ENCODE data around the gene ASB6. TPM values are rescaled to one million over a fixed set of nuclear protein-coding genes. Genes with fewer than 3 reads are reported as not detected.

The ASB6 gene
- total RNA-seq, 1 experiment from 2014 or later: 17.4 TPM

DNA sequence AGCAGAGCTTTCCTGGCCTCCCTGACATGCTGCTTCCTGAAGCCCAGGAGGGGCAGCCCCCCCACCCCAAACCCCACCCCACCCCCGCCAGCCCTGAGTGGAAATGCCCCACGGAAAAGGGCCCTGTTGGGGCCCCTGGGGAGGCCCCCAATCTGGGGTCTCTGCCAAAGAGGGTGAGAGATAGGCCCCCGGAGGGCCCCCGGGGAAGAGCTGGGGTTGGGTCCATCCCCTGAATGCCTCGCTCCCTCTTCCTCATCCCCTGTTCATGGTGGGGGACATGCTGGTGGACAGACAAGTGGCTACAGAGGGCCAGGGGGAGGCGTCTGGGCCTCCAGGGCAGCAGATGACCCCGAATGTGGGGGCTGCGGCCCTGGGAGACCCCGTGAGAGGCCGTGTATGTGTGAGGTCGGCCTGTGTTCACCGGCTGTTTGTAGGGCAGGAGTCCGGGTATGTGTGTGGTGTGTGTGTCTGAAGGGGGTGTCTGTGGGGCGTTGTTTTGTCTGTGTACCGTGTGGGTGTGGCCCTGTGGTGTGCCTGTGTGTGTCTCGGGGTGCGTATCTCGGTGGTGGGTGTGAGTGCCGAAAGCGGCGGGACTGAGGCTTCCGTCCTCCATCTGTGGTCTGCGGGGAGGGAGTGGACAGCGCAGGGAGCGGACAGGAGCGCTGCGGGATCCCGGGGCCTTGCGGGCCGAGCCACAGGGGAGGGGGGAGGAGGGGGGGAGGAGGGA, 32.3 kb downstream of the ASB6 start:
- DNase-seq: peak in 1 of 2 experiments; percentile 46
- Histone ChIP-seq H3K4me3 (ENCODE audit: low read depth, low read length) (peak overlapping the region; percentile 67), H3K36me3 (ENCODE audit: control insufficient read depth, insufficient read depth, low read length) (no peaks in the 10 kb centered on the region), H3K27me3 (replicated peaks; ENCODE audit: control insufficient read depth, insufficient read depth, low read length) (no peaks in the 10 kb centered on the region), H3K4me1 (peaks cover 19% of the 10 kb centered on the region; the same call in 1 of the 2 replicates), H3K9me3 (no peaks in the 10 kb centered on the region)
- ChIA-PET POLR2A (interaction anchor here (0.6 to 1.3 kb wide), 2 partner anchors 227 to 432 kb away, joined by 3 read pairs; partner anchors contain the start of gene IER5L), CTCF (interaction anchor here (0.6 to 1.0 kb wide), 3 partner anchors 62 to 469 kb away, joined by 3 to 5 read pairs (median 4); no protein-coding TSS in a partner anchor)
- H3K36me3 Mint-ChIP-seq (ENCODE audit: insufficient read depth, unreplicated experiment): peaks cover 5% of the 10 kb centered on the region
- no peaks in the 10 kb centered on the region for H3K9me3 Mint-ChIP-seq (ENCODE audit: unreplicated experiment)
- TF ChIP-seq, protein P1, sequence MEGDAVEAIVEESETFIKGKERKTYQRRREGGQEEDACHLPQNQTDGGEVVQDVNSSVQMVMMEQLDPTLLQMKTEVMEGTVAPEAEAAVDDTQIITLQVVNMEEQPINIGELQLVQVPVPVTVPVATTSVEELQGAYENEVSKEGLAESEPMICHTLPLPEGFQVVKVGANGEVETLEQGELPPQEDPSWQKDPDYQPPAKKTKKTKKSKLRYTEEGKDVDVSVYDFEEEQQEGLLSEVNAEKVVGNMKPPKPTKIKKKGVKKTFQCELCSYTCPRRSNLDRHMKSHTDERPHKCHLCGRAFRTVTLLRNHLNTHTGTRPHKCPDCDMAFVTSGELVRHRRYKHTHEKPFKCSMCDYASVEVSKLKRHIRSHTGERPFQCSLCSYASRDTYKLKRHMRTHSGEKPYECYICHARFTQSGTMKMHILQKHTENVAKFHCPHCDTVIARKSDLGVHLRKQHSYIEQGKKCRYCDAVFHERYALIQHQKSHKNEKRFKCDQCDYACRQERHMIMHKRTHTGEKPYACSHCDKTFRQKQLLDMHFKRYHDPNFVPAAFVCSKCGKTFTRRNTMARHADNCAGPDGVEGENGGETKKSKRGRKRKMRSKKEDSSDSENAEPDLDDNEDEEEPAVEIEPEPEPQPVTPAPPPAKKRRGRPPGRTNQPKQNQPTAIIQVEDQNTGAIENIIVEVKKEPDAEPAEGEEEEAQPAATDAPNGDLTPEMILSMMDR (IDR thresholded peaks at IDR 0.05; ENCODE audit: insufficient read depth in 1 of 2, low read depth in 1 of 2, low read length in 1 of 2, severe bottlenecking in 1 of 2, unreplicated experiment in 1 of 2): no peak
- no peaks in the 10 kb centered on the region for H3K27me3 Mint-ChIP-seq (ENCODE audit: insufficient read depth, unreplicated experiment)
- H3K27ac Mint-ChIP-seq (ENCODE audit: unreplicated experiment): peak overlapping the region; percentile 59
- intact Hi-C loops (cut with micrococcal nuclease; ENCODE audit: unreplicated experiment): loop anchor here (2.0 to 10.0 kb wide), 3 partner anchors 277 to 471 kb away; partner anchors contain the start of gene IER5L
- peaks cover 9% of the 10 kb centered on the region for H3K4me1 Mint-ChIP-seq (ENCODE audit: low read depth, unreplicated experiment)
- no TSS peak for BruUV-seq (replicated peaks)
- H3K4me3 Mint-ChIP-seq (ENCODE audit: unreplicated experiment): peak overlapping the region; percentile 78

DNA sequence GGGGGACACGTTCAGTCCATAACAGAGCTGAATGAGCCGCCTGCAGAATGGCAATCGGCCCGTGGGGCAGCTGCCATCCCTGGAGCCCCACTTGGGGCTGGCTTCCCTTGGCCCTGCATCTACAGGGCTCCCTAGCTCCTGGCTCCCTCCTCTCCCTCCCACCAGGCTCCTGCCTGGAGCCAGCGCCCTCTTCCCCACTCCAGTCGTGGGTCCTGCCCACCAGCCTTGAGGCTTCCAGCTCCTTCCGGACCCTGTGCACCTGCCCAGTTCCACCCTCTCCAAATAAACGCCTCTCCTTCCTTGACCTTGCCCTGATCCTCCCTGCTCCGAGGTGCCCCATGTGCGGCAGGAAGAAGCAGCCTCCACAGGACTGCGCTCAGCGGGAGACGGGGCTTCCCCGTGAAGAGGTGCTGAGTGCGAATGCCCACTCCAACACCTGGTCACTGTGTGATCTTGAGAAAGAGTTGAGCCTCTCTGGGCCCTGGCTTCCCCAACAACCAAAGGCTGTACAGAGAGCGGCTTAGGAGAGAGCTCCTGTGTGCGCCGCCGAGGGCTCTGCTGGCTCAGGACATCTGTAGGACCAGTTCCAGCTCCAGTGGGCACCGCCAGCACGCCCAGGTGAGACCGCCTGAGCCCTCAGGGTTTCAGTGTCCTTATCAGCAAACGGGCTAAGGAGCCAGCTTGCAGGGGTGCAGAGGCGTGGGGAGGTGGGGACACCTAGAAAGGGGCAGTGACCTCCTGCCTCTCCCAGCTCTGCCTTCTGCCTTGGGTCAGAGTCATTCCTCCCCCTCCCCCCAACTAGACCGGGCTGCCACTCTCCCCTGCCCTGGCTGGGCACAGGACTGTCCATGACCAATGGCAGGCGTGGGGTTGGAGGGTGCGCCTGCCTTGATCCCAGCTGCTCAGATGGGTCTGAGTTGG, 33.1 kb downstream of the ASB6 start:
- no TSS peak for BruUV-seq (replicated peaks)
- POLR2A ChIA-PET: interaction anchor here (0.6 to 1.3 kb wide), 2 partner anchors 226 to 431 kb away, joined by 3 read pairs; partner anchors contain the start of gene IER5L
- no peaks in the 10 kb centered on the region for H3K27me3 Mint-ChIP-seq (ENCODE audit: insufficient read depth, unreplicated experiment)
- H3K36me3 Mint-ChIP-seq (ENCODE audit: insufficient read depth, unreplicated experiment): peaks cover 5% of the 10 kb centered on the region
- DNase-seq: peak in 1 of 2 experiments; percentile 38
- Histone ChIP-seq H3K36me3 (ENCODE audit: control insufficient read depth, insufficient read depth, low read length) (no peaks in the 10 kb centered on the region), H3K4me3 (ENCODE audit: low read depth, low read length) (no peak overlapping the region), H3K4me1 (peaks cover 19% of the 10 kb centered on the region), H3K27me3 (replicated peaks; ENCODE audit: control insufficient read depth, insufficient read depth, low read length) (no peaks in the 10 kb centered on the region), H3K9me3 (no peaks in the 10 kb centered on the region)
- H3K9me3 Mint-ChIP-seq (ENCODE audit: unreplicated experiment): no peaks in the 10 kb centered on the region
- intact Hi-C loops (cut with micrococcal nuclease; ENCODE audit: unreplicated experiment): loop anchor here (5.0 kb wide), 1 partner anchor 277 kb away; no protein-coding TSS in a partner anchor
- CTCF ChIA-PET: interaction anchor here (0.6 to 1.1 kb wide), 4 partner anchors 61 to 468 kb away, joined by 3 to 5 read pairs (median 4); no protein-coding TSS in a partner anchor
- H3K4me3 Mint-ChIP-seq (ENCODE audit: unreplicated experiment): no peak overlapping the region
- TF ChIP-seq, protein P1 (IDR thresholded peaks at IDR 0.05; ENCODE audit: insufficient read depth in 1 of 2, low read depth in 1 of 2, low read length in 1 of 2, severe bottlenecking in 1 of 2, unreplicated experiment in 1 of 2): no peak
- H3K27ac Mint-ChIP-seq (ENCODE audit: unreplicated experiment): no peak overlapping the region
- H3K4me1 Mint-ChIP-seq (ENCODE audit: low read depth, unreplicated experiment): peaks cover 9% of the 10 kb centered on the region

DNA sequence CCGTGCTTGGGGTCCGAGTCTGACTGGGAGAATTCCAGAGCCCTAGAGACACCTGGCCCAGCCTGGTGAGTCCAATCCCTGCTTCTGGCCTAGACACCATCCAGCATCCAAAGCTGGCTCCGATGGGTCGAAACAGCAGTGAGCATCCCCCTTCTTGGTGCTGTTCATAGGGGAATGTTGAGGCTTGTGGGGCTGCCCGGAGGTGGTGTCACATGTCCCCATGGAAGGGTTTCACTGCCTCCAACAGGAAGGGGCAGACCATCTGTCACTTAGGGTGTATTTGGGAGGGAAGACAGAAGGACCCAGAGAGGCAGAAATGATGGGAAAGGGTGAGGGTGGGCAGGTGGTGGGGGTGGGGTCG, 34.9 kb downstream of the ASB6 start:
- intact Hi-C loops (cut with micrococcal nuclease; ENCODE audit: unreplicated experiment): loop anchor here (2.0 to 5.0 kb wide), 2 partner anchors 38 to 275 kb away; no protein-coding TSS in a partner anchor
- Histone ChIP-seq H3K4me1 (peaks cover 19% of the 10 kb centered on the region), H3K9me3 (no peaks in the 10 kb centered on the region), H3K4me3 (ENCODE audit: low read depth, low read length) (no peak overlapping the region), H3K36me3 (ENCODE audit: control insufficient read depth, insufficient read depth, low read length) (no peaks in the 10 kb centered on the region), H3K27me3 (replicated peaks; ENCODE audit: control insufficient read depth, insufficient read depth, low read length) (no peaks in the 10 kb centered on the region)
- Mint-ChIP-seq H3K27me3 (ENCODE audit: insufficient read depth, unreplicated experiment) (no peaks in the 10 kb centered on the region), H3K27ac (ENCODE audit: unreplicated experiment) (peak overlapping the region; percentile 83), H3K9me3 (ENCODE audit: unreplicated experiment) (no peaks in the 10 kb centered on the region), H3K4me1 (ENCODE audit: low read depth, unreplicated experiment) (peaks cover 9% of the 10 kb centered on the region), H3K36me3 (ENCODE audit: insufficient read depth, unreplicated experiment) (peaks cover 5% of the 10 kb centered on the region), H3K4me3 (ENCODE audit: unreplicated experiment) (no peak overlapping the region)
- TF ChIP-seq, protein P1 (IDR thresholded peaks at IDR 0.05; ENCODE audit: insufficient read depth in 1 of 2, low read depth in 1 of 2, low read length in 1 of 2, severe bottlenecking in 1 of 2, unreplicated experiment in 1 of 2): no peak
- ChIA-PET POLR2A (interaction anchor here (1.5 kb wide), 1 partner anchor 429 kb away, joined by 3 read pairs; the partner anchor contains the start of gene IER5L), CTCF (no interaction called here)
- DNase-seq: no peak
- TSS peak; percentile 65 for BruUV-seq (replicated peaks)

All from Caco-2 (cell line).